Measurements from ENCODE around the gene LOXHD1. TPM values are rescaled to one million over a fixed set of nuclear protein-coding genes. Genes with fewer than 3 reads are reported as not detected.

The LOXHD1 gene
- total RNA-seq, result not detected

GRCh38 chr18:46657115-46657955 is at the start of gene LOXHD1:
Gene LOXHD1 (minus strand): TSS chr18:46657220. CDS start chr18:46657033, 187 bp downstream.
- ATAC-seq (no peak), DNase-seq (ENCODE audit: low spot score) (no peak)

GRCh38 chr18:46705521-46705920 is 48.5 kb upstream of the LOXHD1 start:
- DNase-seq (ENCODE audit: low spot score) (no peak), ATAC-seq (no peak)

GRCh38 chr18:46704816-46705215 is 47.8 kb upstream of the LOXHD1 start:
- ATAC-seq, result no peak
- no peak for DNase-seq (ENCODE audit: low spot score)

GRCh38 chr18:46704189-46704588 is 47.2 kb upstream of the LOXHD1 start:
- DNase-seq (ENCODE audit: low spot score) (no peak), ATAC-seq (no peak)

- DNase-seq (ENCODE audit: low spot score), result no peak
- ATAC-seq, result no peak
Observed at GRCh38 chr18:46702471-46702870, 45.5 kb upstream of the LOXHD1 start.

GRCh38 chr18:46700066-46700824 is 43.2 kb upstream of the LOXHD1 start:
- ATAC-seq, result no peak
- no peak for DNase-seq (ENCODE audit: low spot score)

GRCh38 chr18:46696702-46697101 is 39.7 kb upstream of the LOXHD1 start:
- ATAC-seq, result no peak

GRCh38 chr18:46696268-46696667 is 39.2 kb upstream of the LOXHD1 start:
- no peak for DNase-seq (ENCODE audit: low spot score)
- no peak for ATAC-seq

More at GRCh38 chr18:46696702-46697101, 39.7 kb upstream of the LOXHD1 start:
- no peak for DNase-seq (ENCODE audit: low spot score)

GRCh38 chr18:46693996-46694395 is 37.0 kb upstream of the LOXHD1 start:
- DNase-seq (ENCODE audit: low spot score), result no peak
- ATAC-seq, result no peak

GRCh38 chr18:46688853-46689525 is 32.0 kb upstream of the LOXHD1 start:
- DNase-seq (ENCODE audit: low spot score) (no peak), ATAC-seq (no peak)

GRCh38 chr18:46686186-46686585 is 29.2 kb upstream of the LOXHD1 start:
- DNase-seq (ENCODE audit: low spot score), result no peak

GRCh38 chr18:46683252-46683651 is 26.2 kb upstream of the LOXHD1 start:
- ATAC-seq (no peak), DNase-seq (ENCODE audit: low spot score) (no peak)

More at GRCh38 chr18:46686186-46686585, 29.2 kb upstream of the LOXHD1 start:
- no peak for ATAC-seq

GRCh38 chr18:46680784-46681695 is 24.0 kb upstream of the LOXHD1 start:
- DNase-seq (ENCODE audit: low spot score) (no peak), ATAC-seq (no peak)

- DNase-seq (ENCODE audit: low spot score) (no peak), ATAC-seq (no peak)
Observed at GRCh38 chr18:46679846-46680598, 23.0 kb upstream of the LOXHD1 start.

- DNase-seq (ENCODE audit: low spot score) (no peak), ATAC-seq (no peak)
Observed at GRCh38 chr18:46678785-46679399, 21.9 kb upstream of the LOXHD1 start.

- DNase-seq (ENCODE audit: low spot score) (no peak), ATAC-seq (no peak)
Observed at GRCh38 chr18:46678041-46678440, 21.0 kb upstream of the LOXHD1 start.

GRCh38 chr18:46677611-46678010 is 20.6 kb upstream of the LOXHD1 start:
- DNase-seq (ENCODE audit: low spot score) (no peak), ATAC-seq (peak; percentile 37)

- DNase-seq (ENCODE audit: low spot score) (no peak), ATAC-seq (no peak)
Observed at GRCh38 chr18:46676182-46676835, 19.3 kb upstream of the LOXHD1 start.

- ATAC-seq, result no peak
- no peak for DNase-seq (ENCODE audit: low spot score)
Observed at GRCh38 chr18:46675112-46675511, 18.1 kb upstream of the LOXHD1 start.
